GM18873 (cell line): ENCODE data around the gene ATOX1.

Source experiments
- ATAC-seq: cut with Tn5 transposase; IDR thresholded peaks from one replicate; pipeline ENCODE4 v1.9.1; 2021; ENCODE audit warnings: mild to moderate bottlenecking, moderate library complexity, moderate number of reproducible peaks; ENCODE audit not compliant: unreplicated experiment, low FRiP score

The ATOX1 gene

GRCh38 chr5:151770383-151771258 lies 12.2 kb upstream of the ATOX1 start:
- peak; percentile 26 for ATAC-seq

DNA sequence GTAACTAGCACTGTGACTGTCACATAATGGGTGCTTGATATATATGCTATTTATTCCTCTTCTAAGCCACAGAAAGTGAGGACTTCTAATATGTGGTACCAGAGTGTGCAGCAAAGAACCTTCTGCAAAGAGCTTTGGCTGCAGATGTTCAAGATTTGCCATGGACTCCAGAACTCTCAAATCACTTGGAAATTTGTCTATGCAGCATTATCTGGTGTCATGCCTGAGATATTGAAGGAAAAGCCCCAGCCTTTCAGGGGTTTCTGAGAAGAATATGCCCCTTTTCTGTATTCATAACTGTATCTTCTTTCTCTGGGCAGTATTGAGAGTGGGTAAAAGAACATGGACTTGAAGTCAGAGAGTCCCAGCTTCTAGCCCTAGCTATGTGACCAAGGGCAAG lies 8.5 kb upstream of the ATOX1 start:
- ATAC-seq: no peak

- no peak for ATAC-seq
These were observed 6.4 kb upstream of the ATOX1 start for GRCh38 chr5:151764801-151765200.

DNA sequence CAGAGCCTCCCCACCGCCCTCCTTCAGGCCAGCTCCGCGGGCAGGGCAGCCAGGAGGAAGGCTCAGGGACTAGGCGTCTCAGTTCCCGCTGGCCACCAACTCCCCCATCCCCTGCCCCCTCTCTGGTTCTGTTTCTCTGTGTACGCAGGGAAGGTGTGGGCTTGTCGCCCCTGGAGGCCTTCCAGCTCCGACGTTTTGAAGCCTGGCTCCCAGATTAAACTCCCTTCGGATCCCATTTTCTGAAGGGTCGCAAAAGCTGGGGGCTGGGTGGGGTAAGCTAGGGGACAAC lies 346 bp downstream of the ATOX1 start:
- no peak for ATAC-seq

GRCh38 chr5:151757233-151758140 lies 944 bp downstream of the ATOX1 start:
- ATAC-seq: no peak

GRCh38 chr5:151755383-151755782 lies 3.0 kb downstream of the ATOX1 start:
- no peak for ATAC-seq

GRCh38 chr5:151751593-151751992 lies 6.8 kb downstream of the ATOX1 start:
- no peak for ATAC-seq

DNA sequence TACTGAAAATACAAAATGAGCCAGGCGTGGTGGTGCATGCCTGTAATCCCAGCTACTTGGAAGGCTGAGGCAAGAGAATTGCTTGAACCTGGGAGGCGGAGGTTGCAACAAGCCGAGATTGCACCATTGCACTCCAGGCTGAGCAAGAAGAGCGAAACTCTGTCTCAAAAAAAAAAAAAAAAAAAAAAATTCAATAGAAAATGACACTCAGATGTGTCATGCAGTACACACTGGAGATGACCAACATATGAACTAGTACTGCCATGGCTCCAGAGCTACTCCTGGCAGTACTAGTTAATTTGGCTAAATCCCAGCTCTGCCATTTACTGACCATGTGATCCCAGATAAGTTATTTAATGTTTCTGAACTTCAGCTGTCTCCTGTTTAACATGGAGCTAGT lies 7.3 kb downstream of the ATOX1 start:
- no peak for ATAC-seq

- ATAC-seq: no peak
These were observed 8.3 kb downstream of the ATOX1 start for GRCh38 chr5:151750121-151750520.

DNA sequence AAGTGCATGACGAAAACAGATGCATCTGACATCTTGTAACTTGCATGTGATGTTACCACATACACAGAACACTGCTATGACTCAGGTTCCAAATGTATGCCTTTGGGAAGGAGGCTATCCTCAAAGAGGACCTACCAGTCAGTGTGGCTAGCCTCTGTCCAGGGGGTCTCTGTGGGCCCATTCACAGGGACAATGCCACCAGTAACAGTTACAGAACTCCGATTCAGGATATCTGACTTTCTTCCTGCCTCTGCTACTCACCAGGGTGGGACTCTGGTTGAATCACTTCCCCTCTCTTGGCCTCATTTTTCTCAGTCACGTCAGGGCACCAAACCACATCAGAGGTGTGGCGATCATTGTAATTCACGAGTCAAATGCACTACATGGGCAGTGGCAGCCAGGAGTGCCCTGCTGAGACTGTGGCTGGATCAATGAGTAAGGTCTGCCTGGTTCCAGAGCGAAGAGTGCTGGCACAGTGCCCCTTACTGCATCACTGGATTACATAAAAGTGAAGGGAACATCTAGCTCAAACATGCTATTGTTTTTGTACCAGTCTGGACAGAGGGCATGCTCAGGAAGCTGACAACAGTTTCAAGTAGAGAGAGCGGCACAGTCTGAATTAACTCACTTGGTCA lies 13.2 kb downstream of the ATOX1 start:
- ATAC-seq: peak; percentile 53

GRCh38 chr5:151743530-151743929 lies 14.9 kb downstream of the ATOX1 start:
- no peak for ATAC-seq

GRCh38 chr5:151742870-151743294 lies 15.5 kb downstream of the ATOX1 start:
- no peak for ATAC-seq

DNA sequence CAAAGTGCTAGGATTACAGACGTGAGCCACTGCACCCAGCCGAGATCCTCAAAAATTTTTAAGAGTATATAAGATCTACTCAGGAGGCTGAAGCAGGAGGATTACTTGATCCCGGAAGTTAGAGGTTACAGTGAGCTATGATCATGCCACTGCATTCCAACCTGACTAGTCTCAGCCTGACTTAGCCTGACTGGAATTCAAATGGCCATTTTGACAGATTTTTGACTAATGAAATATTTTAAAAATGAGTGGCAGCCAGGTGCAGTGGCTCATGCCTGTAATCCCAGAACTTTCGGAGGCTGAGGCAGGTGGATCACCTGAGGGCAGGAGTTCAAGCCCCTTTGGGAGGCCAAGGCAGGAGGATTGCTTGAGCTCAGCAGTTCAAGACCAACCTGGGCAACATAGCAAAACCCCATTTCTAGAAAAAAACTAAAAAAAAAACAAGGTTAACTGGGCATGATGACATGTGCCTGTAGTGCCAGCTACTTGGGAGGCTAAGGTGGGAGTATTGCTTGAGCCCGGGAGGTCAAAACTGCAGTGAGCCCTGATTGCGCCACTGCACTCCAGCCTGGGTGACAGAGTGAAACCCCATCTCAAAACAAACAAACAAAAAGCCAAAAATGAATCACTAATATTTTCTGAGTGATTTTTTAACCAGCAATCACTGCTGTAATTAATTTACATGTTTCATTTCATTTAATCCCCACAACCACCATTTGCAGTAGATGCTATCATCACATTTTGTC lies 16.6 kb downstream of the ATOX1 start:
- no peak for ATAC-seq

DNA sequence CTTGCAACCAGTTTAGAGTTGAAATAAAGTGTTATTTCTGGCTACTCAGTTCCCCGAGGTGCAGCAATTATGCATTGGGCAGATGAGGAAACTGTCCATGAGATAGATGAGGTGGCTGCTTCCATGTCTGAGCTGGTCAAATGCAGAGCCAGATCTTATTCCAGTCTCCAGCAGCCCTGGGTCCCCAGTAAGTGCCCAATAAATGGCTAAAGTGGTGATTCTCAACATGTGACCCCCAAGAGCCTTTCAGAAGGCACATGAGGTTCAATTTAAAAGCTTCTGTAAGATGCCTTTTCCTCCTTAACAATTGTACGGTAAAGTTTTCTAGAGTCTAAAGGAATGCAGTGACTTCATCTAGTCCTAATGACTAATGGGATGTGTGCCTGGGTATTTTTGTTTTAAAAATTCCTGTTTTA lies 17.5 kb downstream of the ATOX1 start:
- ATAC-seq: no peak

DNA sequence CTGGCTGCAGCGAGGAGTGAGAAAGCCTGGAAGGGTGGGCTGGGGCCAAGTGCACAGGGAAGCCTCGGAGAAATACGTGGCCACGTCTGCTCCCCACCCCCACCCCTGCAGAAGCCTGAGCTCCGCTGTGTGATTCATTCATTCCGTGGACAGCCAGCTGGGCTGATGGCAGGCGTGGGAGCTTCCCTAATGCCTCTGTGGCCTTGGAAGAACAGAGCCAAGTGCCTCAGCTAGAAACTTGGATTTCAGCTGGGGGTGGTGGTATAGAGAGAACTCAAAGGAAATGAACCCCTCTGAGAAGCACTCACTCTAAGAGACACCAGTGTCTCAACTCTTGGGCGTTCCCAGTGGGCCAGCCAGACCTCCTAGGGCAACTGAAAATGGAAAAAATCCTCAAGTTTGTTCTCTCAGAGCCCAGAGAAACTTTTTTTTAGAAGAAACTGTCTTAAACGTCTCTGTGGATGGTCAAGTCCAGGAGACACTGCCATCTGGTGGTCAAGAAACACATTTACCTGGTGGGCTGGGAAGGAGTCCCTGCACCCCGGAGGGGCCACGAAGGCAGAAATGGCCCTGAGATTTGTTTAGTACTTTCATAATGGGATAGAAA lies 18.0 kb downstream of the ATOX1 start:
- ATAC-seq: peak; percentile 57

GRCh38 chr5:151739939-151740335 lies 18.5 kb downstream of the ATOX1 start:
- no peak for ATAC-seq

DNA sequence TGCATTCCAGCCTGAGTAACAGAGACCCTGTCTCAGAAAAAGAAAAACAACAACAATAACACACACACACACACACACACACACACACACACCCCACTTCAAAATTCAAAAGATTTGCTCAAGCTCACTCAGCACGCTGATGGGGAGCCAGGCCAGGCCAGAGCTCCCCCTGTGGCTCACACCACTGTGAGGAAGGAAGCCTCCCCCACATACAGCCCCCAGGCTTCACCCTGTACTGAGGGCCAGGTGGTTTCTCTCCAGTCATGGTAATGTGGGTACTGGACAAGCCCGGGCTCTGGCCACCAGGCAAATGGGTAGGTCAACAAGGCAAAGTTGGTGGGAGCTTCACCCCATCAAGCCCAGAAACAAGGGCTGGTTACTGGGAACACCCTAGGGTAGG lies 19.0 kb downstream of the ATOX1 start:
- ATAC-seq: no peak

- no peak for ATAC-seq
These were observed 20.1 kb downstream of the ATOX1 start for GRCh38 chr5:151738125-151738848.

- ATAC-seq: no peak
These were observed 21.0 kb downstream of the ATOX1 start for GRCh38 chr5:151737431-151737830.
